Measurements from ENCODE around the gene HDDC2. TPM values are rescaled to one million over a fixed set of nuclear protein-coding genes. Genes with fewer than 3 reads are reported as not detected.

HDDC2 gene
- total RNA-seq, 1 donor = 71.5 TPM

DNA sequence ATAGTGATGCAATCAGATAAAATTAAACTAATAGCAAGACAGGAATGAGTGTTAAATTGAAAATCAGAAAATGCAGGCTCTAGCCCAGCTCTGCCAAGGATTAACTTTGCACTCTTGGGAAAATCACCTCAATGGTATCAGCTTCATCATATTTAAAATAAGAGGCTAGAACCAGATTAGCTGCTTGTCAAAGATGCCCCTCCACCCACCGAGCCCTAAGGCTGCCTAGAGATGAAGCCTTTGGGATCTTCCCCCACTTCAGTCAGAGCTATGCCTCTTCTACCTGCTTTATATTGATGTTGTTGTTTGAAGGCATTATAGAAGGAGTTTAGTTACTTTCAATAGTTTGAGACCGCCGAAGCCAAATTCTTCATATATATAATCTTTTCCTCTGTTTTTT, 47.4 kb downstream of the HDDC2 start:
- no peak overlapping the region for H3K4me3 ChIP-seq (ENCODE audit: low read depth, low read length)

DNA sequence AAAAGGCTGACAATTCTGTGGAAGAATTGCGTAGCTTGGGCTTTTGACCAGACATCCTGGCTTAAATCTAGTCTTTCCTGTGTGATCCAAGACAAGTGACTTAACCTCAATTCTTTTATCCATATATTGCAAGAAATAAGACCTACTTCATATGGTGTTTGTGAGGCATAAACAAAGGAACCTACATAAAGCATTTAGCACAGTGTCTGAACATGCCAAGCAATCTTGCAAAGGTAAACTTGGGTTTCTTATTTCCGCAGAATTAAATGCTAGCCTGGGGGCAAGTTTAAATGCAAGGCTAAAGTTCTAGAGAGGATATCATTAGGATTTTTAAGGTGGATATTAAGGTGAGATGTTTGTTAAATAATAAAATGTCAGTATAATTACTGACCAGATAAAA, 47.9 kb downstream of the HDDC2 start:
- DNase-seq (ENCODE audit: low read depth) = no peak
- TF ChIP-seq, protein P1, sequence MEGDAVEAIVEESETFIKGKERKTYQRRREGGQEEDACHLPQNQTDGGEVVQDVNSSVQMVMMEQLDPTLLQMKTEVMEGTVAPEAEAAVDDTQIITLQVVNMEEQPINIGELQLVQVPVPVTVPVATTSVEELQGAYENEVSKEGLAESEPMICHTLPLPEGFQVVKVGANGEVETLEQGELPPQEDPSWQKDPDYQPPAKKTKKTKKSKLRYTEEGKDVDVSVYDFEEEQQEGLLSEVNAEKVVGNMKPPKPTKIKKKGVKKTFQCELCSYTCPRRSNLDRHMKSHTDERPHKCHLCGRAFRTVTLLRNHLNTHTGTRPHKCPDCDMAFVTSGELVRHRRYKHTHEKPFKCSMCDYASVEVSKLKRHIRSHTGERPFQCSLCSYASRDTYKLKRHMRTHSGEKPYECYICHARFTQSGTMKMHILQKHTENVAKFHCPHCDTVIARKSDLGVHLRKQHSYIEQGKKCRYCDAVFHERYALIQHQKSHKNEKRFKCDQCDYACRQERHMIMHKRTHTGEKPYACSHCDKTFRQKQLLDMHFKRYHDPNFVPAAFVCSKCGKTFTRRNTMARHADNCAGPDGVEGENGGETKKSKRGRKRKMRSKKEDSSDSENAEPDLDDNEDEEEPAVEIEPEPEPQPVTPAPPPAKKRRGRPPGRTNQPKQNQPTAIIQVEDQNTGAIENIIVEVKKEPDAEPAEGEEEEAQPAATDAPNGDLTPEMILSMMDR (IDR thresholded peaks at IDR 0.05; ENCODE audit: insufficient read depth, low read length) = no peak
- H3K4me3 ChIP-seq (ENCODE audit: low read depth, low read length) = no peak overlapping the region

More for the DNA sequence above, 47.4 kb downstream of the HDDC2 start:
- DNase-seq (ENCODE audit: low read depth) = no peak
- TF ChIP-seq, protein P1 (IDR thresholded peaks at IDR 0.05; ENCODE audit: insufficient read depth, low read length) = no peak

DNA sequence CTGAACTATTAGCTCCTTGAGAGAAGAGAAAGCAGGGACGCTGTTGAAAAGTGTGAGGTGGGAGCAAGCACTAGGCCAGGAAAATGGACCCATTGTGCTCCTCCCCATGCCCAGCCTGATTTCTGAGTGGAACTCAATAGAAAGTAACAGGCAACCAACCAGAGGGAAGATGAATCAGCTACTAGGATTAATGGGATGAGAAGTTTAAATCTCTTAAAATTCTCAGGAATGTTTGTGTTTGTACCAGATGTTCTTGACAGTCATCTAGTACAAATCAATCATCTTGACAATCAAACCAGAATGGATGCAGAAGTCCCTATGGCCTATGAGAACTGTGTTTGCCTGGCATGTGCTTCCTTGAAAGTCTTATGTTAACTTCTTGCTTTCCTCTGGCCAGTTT, 48.9 kb downstream of the HDDC2 start:
- no peak overlapping the region for H3K4me3 ChIP-seq (ENCODE audit: low read depth, low read length)
- DNase-seq (ENCODE audit: low read depth) = no peak
- TF ChIP-seq, protein P1 (IDR thresholded peaks at IDR 0.05; ENCODE audit: insufficient read depth, low read length) = no peak

DNA sequence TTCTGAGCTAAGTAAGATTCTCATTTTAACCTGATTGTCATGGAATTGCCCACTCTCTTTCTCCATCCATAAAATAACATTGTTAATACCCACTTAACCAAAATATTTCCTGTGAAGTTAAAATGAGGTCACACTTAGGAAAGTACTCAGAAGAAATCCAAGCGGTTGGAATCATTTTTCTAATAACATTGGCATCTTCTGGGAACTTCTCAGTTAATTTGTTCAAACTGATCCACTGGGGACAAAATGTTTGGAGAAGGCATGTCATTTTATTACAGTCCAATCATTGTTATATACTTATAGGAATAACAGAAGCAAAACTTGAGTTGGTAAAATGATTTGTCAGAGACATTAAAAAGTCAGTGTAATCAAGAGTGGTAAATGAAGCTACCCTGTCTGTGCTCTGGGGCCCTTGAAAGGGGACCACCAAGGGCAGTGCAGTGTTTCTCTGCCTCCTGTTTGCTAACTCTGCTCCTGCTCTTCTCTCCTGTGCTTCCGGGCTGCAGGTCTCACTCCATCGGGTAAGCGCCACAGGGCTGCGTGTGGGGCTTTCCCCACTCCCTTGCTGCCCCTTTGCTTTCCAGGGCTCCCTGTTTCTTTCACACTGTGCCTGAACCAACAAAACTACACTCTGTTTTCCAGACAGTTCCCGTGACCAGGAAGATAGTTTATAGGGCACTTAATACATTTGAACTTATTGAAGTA, 50.1 kb downstream of the HDDC2 start:
- TF ChIP-seq, protein P1 (IDR thresholded peaks at IDR 0.05; ENCODE audit: insufficient read depth, low read length) = no peak
- H3K4me3 ChIP-seq (ENCODE audit: low read depth, low read length) = no peak overlapping the region
- DNase-seq (ENCODE audit: low read depth) = no peak

DNA sequence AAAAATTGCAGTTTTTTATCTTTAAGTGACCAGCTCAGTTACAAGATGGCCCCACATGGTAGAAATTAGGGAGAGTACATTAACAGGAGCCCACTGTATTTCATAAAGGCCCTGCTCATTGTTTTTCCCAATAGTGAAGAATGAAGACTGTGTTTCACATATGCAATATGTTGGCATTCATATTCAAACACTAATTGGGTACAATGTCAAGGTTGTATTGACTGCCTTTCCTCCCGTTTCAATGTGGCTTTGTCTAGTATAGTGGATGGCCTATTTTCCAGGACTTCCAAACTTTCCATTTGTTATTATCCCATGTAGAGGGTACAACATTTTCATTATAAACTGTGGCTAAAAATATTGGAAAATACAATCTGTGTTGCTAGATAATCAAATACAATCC, 51.3 kb downstream of the HDDC2 start:
- DNase-seq (ENCODE audit: low read depth) = no peak
- TF ChIP-seq, protein P1 (IDR thresholded peaks at IDR 0.05; ENCODE audit: insufficient read depth, low read length) = no peak
- H3K4me3 ChIP-seq (ENCODE audit: low read depth, low read length) = no peak overlapping the region

DNA sequence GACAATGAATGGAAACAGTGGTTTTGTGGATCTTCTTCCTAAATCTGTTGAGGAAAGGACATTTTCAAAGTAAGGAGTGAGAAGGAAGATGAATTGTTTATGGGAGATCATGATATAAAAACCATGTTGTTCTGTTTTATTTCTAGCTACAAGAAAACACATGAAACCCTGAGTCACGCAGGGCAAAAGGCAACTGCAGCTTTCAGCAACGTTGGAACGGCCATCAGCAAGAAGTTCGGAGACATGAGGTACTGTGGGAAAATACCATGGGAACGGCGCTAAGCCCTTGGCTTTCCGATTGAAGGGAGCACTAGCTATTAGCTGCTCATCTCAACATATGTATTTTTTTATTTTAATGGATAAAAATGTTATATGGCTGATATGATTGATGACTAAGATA, 53.6 kb downstream of the HDDC2 start:
- no peak overlapping the region for H3K4me3 ChIP-seq (ENCODE audit: low read depth, low read length)
- TF ChIP-seq, protein P1 (IDR thresholded peaks at IDR 0.05; ENCODE audit: insufficient read depth, low read length) = no peak
- no peak for DNase-seq (ENCODE audit: low read depth)

DNA sequence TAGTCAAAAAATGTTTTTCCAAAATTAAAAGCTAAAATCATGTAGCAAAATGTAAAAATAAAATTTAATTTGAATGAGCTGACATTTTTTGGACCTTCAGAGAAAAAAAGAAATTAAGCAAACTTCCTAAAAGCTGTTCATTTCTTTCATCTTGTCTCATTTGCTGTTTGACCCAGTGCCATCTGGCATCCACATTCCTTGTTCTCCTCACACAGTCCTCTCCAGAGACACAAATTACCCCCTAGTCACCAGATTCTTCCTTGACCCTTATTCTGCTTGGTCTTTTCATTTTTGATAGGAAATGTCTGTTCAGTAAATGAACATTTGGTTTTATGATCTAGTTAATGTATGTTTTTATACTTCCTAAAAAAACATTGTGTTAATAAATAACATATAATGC, 55.2 kb downstream of the HDDC2 start:
- TF ChIP-seq, protein P1 (IDR thresholded peaks at IDR 0.05; ENCODE audit: insufficient read depth, low read length) = no peak
- no peak for DNase-seq (ENCODE audit: low read depth)
- H3K4me3 ChIP-seq (ENCODE audit: low read depth, low read length) = no peak overlapping the region
